Vagina (tissue), 2 donors: ENCODE measurements around the gene CACNA1C. TPM values are rescaled to one million over a fixed set of nuclear protein-coding genes. Genes with fewer than 3 reads are reported as not detected.

ENCODE experiments used
- DNase-seq, 2 donors: peaks; one replicate each; pipeline ENCODE4 v3.0.0-alpha.2; 2017; ENCODE audit errors: extremely low spot score in 2 of 2
- H3K27ac ChIP-seq: fragments of 200-600 bp; sonication (generic); one replicate; pipeline ENCODE4 v1.5.1; 2019
- H3K27me3 ChIP-seq: fragments of 200-600 bp; sonication (generic); one replicate; pipeline ENCODE4 v1.5.1; 2019
- H3K36me3 ChIP-seq, 2 donors: fragments of 200-600 bp; sonication (generic); one replicate each; pipeline ENCODE4 v1.5.1; 2017 to 2019
- H3K4me1 ChIP-seq: fragments of 200-600 bp; sonication (generic); one replicate; pipeline ENCODE4 v1.5.1; 2019
- H3K4me3 ChIP-seq, 2 donors: fragments of 200-600 bp; sonication (generic); 1 replicate in 1 of 2; 2 replicates in 1 of 2; pipeline ENCODE4 v1.5.1; 2016 to 2019
- H3K9me3 ChIP-seq: fragments of 200-600 bp; sonication (generic); one replicate; pipeline ENCODE4 v1.5.1; 2019
- CTCF ChIP-seq, 3 experiments: fragments of 450-650 bp in 2 of 3; fragments of 200-600 bp in 1 of 3; sonication (generic) in 1 of 3; IDR thresholded peaks; one replicate each; pipeline ENCODE4 v1.5.1; 2017 to 2019; ENCODE audit warnings: antibody characterized with exemption in 3 of 3, mild to moderate bottlenecking in 2 of 3, moderate library complexity in 2 of 3
- POLR2A ChIP-seq, 2 donors: fragments of 450-650 bp; IDR thresholded peaks; one replicate each; pipeline ENCODE4 v1.6.1; 2017; ENCODE audit warnings: antibody characterized with exemption in 2 of 2, mild to moderate bottlenecking in 2 of 2, moderate library complexity in 2 of 2
- POLR2AphosphoS5 ChIP-seq, 2 donors: sonication (generic); formaldehyde crosslinking; IDR thresholded peaks; one replicate each; pipeline ENCODE4 v1.9.0; 2017; ENCODE audit warnings: antibody characterized with exemption in 2 of 2, mild to moderate bottlenecking in 2 of 2, low read depth in 1 of 2; ENCODE audit not compliant: insufficient read depth in 1 of 2
- intact Hi-C: fragments of 100-400 bp; cut with DNase I; formaldehyde crosslinking; loops from one replicate; pipeline ENCODE4 v1.15.1; 2023
- total RNA-seq: library from RNA; depleted of rRNA; stranded (reverse); fragments of >200 nt; gene quantifications from one replicate; pipeline ENCODE4 v1.2.3, GENCODE V29; 2016

The CACNA1C gene
- total RNA-seq, 1 donor from 2014 or later = 9.8 TPM

DNA sequence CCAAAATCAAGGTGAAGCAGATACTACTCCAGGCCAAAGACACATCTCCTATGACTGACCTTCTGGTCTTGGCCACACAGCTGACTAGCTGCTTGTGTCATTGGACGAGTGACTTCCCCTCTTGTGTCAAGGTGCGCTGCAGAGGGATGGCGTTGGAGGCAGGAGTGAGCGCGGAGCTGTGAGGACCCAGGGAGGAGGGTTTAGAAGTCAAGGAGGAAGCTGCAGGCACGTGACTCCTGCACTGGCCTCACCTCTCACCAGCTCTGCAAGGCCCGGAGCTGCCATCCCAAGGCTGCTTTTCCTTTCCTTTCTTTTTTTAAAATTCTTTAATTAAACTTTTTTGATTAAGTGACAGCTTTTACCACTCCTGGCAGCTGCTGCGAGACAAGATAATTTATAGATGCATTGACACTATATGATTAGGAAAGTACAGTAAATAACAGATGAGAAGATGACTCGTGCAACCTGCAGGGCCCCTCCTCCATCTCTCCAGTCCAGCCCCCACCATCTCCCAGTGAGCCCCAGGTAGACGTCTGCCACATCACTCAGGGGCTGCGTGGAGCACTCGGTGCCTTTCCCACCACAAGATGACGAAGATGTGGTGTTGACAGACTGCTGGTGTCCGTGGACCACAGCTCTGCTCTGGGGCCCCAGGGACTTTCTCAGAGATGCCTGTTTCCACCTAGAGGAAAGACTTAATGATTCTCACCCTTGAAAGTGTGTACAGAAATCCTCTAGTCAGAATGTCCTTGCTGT, 350.6 kb downstream of the CACNA1C start:
- no peak overlapping the region for H3K27ac ChIP-seq
- H3K27me3 ChIP-seq = no peaks in the 10 kb centered on the region
- intact Hi-C loops = no loop called here
- peaks cover 6% of the 10 kb centered on the region for H3K4me1 ChIP-seq
- no peak for DNase-seq
- no peaks in the 10 kb centered on the region for H3K36me3 ChIP-seq
- H3K9me3 ChIP-seq = no peaks in the 10 kb centered on the region
- no peak for TF ChIP-seq CTCF (IDR thresholded peaks at IDR 0.05)
- TF ChIP-seq POLR2A (IDR thresholded peaks at IDR 0.05) = no peak
- TF ChIP-seq POLR2AphosphoS5 (IDR thresholded peaks at IDR 0.05; ENCODE audit: insufficient read depth in 1 of 2, low read depth in 1 of 2) = no peak
- H3K4me3 ChIP-seq = no peak overlapping the region

GRCh38 chr12:2405039-2405438, 352.3 kb downstream of the CACNA1C start:
- TF ChIP-seq CTCF (IDR thresholded peaks at IDR 0.05) = no peak
- TF ChIP-seq POLR2AphosphoS5 (IDR thresholded peaks at IDR 0.05; ENCODE audit: insufficient read depth in 1 of 2, low read depth in 1 of 2) = no peak
- TF ChIP-seq POLR2A (IDR thresholded peaks at IDR 0.05) = no peak
- Histone ChIP-seq H3K9me3 (no peaks in the 10 kb centered on the region), H3K4me3 (no peak overlapping the region), H3K4me1 (peaks cover 6% of the 10 kb centered on the region), H3K36me3 (no peaks in the 10 kb centered on the region), H3K27ac (no peak overlapping the region), H3K27me3 (no peaks in the 10 kb centered on the region)
- DNase-seq = no peak
- intact Hi-C loops = no loop called here

- intact Hi-C loops = no loop called here
- no peak for DNase-seq
- Histone ChIP-seq H3K36me3 (no peaks in the 10 kb centered on the region), H3K27ac (no peak overlapping the region), H3K9me3 (no peaks in the 10 kb centered on the region), H3K4me1 (peaks cover 5% of the 10 kb centered on the region), H3K4me3 (no peak overlapping the region), H3K27me3 (no peaks in the 10 kb centered on the region)
- no peak for TF ChIP-seq CTCF (IDR thresholded peaks at IDR 0.05)
- TF ChIP-seq POLR2AphosphoS5 (IDR thresholded peaks at IDR 0.05; ENCODE audit: insufficient read depth in 1 of 2, low read depth in 1 of 2) = no peak
- no peak for TF ChIP-seq POLR2A (IDR thresholded peaks at IDR 0.05)
Observed at GRCh38 chr12:2406903-2407302, 354.1 kb downstream of the CACNA1C start.

DNA sequence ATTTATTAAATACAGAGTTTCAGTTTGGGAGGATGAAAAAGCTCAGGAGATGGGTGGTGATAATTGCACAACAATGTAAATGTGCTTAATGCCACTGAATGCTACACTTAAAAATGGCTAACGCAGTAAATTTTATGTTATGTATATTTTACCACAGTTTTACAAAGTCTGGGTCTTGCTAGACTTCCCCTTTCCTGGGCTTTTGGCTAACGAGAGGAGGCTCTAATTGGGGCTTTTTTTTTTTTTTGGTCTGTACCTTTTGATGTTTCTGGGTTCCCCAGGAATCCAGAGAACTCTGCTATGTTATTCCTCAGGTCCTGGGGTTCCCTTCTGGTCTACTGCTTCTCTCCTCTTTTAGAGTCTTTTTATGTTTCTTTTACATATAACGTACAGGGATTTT, 355.5 kb downstream of the CACNA1C start:
- no peak overlapping the region for H3K27ac ChIP-seq
- H3K9me3 ChIP-seq = no peaks in the 10 kb centered on the region
- intact Hi-C loops = no loop called here
- no peaks in the 10 kb centered on the region for H3K36me3 ChIP-seq
- H3K4me1 ChIP-seq = no peaks in the 10 kb centered on the region
- no peaks in the 10 kb centered on the region for H3K27me3 ChIP-seq
- H3K4me3 ChIP-seq = no peak overlapping the region
- DNase-seq = no peak
- TF ChIP-seq POLR2AphosphoS5 (IDR thresholded peaks at IDR 0.05; ENCODE audit: insufficient read depth in 1 of 2, low read depth in 1 of 2) (no peak), POLR2A (IDR thresholded peaks at IDR 0.05) (no peak), CTCF (IDR thresholded peaks at IDR 0.05) (no peak)

DNA sequence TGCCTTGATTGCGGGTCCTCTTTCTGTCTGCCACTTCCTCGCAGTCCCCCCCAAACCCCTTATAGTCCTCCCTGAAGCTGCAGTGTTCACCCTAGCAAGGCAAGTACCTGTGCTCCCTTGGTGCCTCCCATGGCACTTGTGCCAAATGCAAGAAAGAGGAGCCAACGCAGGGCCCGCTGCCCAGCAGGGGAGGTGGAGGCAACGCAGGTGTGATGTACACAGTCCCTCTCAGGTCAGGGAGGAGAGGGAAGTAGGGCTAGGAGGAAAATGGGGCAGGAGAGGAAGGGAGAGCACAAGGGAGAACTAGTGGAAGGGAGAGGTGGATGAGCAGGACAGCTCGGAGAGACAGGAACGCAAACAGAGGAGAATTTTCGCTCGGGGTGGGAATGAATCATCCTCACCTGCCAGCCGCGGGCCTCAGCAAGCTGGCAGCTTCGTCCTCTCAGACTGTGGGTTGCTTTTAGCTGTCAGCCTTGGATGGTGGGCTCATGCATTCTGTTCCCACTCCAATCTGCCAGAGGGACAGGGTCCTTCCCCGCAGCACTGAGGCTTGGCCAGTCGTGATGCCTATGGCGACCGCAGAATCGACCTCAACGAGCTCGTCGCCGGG, 357.0 kb downstream of the CACNA1C start:
- no peak for DNase-seq
- TF ChIP-seq CTCF (IDR thresholded peaks at IDR 0.05) (no peak), POLR2A (IDR thresholded peaks at IDR 0.05) (no peak), POLR2AphosphoS5 (IDR thresholded peaks at IDR 0.05; ENCODE audit: insufficient read depth in 1 of 2, low read depth in 1 of 2) (no peak)
- H3K27ac ChIP-seq = no peak overlapping the region
- no peaks in the 10 kb centered on the region for H3K4me1 ChIP-seq
- no peaks in the 10 kb centered on the region for H3K36me3 ChIP-seq
- intact Hi-C loops = no loop called here
- H3K27me3 ChIP-seq = no peaks in the 10 kb centered on the region
- H3K9me3 ChIP-seq = no peaks in the 10 kb centered on the region
- H3K4me3 ChIP-seq = no peak overlapping the region
